COLO668 (cell line): Measurements from ENCODE around the gene KRT77.

ENCODE experiments used
- DNase-seq: peaks from one replicate; lab custom pipeline; 2025; ENCODE audit not compliant: unreplicated experiment; lab: John Stamatoyannopoulos, UW

KRT77 gene

GRCh38 chr12:52694151-52694550 is 9.2 kb downstream of the KRT77 start:
- no peak for DNase-seq

DNA sequence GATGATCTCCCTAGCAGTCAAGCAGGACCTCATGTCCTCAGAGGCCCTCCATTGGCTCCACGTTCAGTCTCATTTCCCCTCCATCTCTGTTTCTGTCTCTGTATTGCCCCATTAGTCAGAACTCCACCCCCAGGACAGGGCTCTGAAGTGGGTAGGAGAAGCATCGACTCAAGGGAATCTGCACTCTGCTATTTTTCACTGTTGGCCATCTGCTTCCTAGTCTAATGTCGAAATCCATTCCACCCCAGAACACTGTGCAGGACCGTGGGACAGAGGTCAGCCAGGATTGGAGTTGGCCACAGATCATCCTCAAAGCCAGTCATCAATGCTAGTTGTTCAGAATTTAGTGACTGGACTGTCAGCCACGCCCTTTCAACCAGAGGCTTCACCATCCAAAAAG is 10.1 kb downstream of the KRT77 start:
- no peak for DNase-seq

- peak; percentile 6 for DNase-seq
Observed at GRCh38 chr12:52692254-52692653, 11.1 kb downstream of the KRT77 start.

DNA sequence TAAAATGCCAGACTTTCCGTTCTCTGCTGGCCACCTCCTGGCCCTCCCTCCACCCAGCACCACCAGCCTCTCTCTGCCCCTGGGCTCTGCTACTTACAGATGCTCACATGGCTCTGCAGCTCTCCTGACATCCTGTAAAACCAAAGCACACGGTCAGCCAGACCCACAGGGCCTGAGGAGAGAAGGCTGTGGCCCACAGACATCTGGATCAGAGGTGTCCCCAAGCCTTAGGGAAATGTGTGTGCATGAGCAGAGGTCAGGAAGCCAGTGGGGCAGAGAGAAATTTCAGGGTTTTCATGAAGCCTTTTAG is 11.5 kb downstream of the KRT77 start:
- DNase-seq, result no peak

DNA sequence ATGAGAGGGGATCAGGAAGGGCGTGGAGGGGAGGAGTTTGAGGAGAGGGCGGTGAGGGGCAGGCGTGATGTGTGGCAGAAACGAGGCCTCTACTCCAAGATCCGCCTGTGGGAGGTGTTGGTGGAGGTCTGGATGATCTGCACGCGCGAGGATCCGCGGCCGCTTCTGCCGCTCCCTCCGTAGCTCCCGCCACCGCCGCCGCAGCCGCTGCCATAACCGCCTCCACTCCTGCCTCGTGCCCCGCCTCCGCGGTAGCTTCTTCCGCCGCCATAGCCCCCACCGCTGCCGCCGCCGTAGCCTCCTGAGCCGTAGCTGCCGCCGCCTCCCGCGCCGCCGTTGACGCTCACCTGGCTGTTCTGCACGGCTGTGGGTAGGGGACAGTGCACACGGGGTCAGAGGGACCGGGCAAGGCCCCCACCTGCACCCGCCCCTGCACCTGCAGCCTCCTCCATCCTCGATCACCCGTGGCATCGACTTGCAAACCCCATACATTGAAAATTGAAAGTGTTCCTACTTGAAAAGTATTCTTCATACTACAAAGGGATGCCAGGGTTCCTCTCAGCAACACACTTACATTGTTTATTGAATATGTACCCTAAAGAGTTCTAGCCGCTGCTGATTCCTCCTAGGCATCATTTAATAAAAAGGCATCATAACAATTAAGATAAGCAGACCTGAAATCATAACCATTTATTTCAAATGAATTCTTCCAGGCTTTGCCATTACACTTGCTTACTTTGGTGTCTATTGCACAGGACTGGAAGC is 12.1 kb downstream of the KRT77 start:
- DNase-seq, result peak; percentile 32

- DNase-seq, result no peak
Observed at GRCh38 chr12:52690351-52691075, 12.8 kb downstream of the KRT77 start.

DNA sequence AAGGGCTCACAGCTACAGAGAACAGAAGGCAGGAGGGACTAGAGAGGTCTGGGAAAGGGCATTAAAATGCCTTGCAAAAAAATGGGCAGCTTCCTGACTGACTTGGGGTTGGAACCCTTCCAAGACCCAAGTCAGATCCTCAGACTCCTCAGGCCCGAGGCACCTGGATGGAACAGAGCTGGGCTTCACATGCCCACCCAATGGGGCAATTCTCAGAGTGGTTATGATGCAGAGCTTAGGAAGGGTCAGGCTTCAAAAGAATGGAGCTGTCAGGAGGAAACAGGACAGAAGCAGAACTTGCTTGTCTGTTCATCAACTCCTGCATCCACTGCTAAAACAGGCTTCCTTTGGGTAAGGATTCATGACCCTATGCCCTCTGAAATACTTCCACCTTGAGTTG is 13.4 kb downstream of the KRT77 start:
- DNase-seq, result no peak

DNA sequence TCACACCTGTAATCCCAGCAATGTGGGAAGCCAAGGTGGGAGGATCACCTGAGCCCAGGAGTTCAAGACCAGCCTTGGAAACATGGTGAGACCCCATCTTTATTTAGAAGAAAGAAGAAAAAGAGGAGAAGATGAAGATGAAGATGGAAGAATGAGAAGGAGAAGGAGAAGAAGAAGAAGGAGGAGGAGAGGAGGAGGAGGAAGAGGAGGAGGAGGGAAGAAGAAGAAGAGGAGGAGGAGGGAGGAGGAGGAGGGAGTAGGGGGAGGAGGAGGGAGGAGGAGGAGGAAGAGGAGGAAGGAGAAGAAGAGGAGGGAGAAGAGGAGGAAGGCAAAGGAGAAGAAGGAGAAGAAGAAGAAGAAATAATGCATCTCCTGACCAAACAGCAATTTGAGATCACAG is 14.1 kb downstream of the KRT77 start:
- DNase-seq, result no peak

GRCh38 chr12:52688481-52688880 is 14.8 kb downstream of the KRT77 start:
- DNase-seq, result no peak

- DNase-seq, result no peak
Observed at GRCh38 chr12:52687497-52688385, 15.6 kb downstream of the KRT77 start.

GRCh38 chr12:52686756-52687487 is 16.4 kb downstream of the KRT77 start:
- DNase-seq, result no peak

GRCh38 chr12:52686063-52686462 is 17.3 kb downstream of the KRT77 start:
- DNase-seq, result no peak

GRCh38 chr12:52685406-52685890 is 17.9 kb downstream of the KRT77 start:
- DNase-seq, result no peak

- no peak for DNase-seq
Observed at GRCh38 chr12:52684431-52684830, 18.9 kb downstream of the KRT77 start.

- no peak for DNase-seq
Observed at GRCh38 chr12:52683575-52684300, 19.6 kb downstream of the KRT77 start.

GRCh38 chr12:52682938-52683574 is 20.3 kb downstream of the KRT77 start:
- DNase-seq, result no peak

DNA sequence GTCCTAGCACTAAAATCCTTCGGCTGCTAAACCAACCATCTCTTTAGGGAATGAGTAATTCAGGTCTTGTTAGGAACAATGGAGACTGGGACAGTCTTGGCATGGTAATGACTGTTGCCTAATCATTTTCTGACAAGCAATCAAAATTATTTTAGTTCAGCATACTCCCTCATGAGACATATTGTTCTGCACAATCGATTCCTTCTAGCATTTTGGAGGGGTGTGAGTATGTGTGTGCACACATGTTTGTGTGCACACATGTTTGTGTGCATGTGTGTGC is 21.0 kb downstream of the KRT77 start:
- no peak for DNase-seq

- DNase-seq, result no peak
Observed at GRCh38 chr12:52681526-52682380, 21.6 kb downstream of the KRT77 start.

DNA sequence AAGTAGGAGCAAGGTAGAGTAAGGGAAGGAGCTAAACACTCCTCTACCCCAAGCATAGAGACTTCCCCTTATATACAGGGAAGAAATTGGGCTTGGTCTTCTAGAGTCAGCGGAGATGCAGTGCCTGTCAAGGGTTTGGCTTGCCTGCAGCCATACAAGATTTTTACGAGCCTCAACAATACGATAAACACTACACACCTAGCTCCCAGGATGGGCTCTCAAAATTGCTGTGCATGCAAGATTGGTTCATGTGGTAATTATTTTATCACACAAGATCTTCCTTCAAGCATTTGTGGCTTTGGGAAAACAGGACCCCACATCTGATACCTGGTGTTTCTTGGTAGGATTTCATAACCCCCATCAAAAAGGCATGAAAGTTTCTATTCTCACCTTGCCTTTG is 23.0 kb downstream of the KRT77 start, which contains the start of gene KRT1:
Gene KRT1, minus strand, starts transcription at position 45 of the 400 bp plus-strand sequence. CDS start 59 bp downstream, outside the sequence.
- DNase-seq, result no peak
